ENCODE data around the gene RAC3.

Gene RAC3

GRCh38 chr17:82079001-82079677, 47.7 kb downstream of the RAC3 start:
- no peak for TF ChIP-seq CTCF (IDR thresholded peaks at IDR 0.05; ENCODE audit: extremely low read depth, missing control alignments)
- DNase-seq (ENCODE audit: low spot score), result no peak

GRCh38 chr17:82080048-82080788, 48.7 kb downstream of the RAC3 start:
- no peak for TF ChIP-seq CTCF (IDR thresholded peaks at IDR 0.05; ENCODE audit: extremely low read depth, missing control alignments)
- DNase-seq (ENCODE audit: low spot score), result no peak

- DNase-seq (ENCODE audit: low spot score), result no peak
- no peak for TF ChIP-seq CTCF (IDR thresholded peaks at IDR 0.05; ENCODE audit: extremely low read depth, missing control alignments)
These were observed 49.4 kb downstream of the RAC3 start for GRCh38 chr17:82080789-82081464.

GRCh38 chr17:82081546-82081945, 50.1 kb downstream of the RAC3 start:
- no peak for TF ChIP-seq CTCF (IDR thresholded peaks at IDR 0.05; ENCODE audit: extremely low read depth, missing control alignments)
- DNase-seq (ENCODE audit: low spot score), result no peak

- no peak for TF ChIP-seq CTCF (IDR thresholded peaks at IDR 0.05; ENCODE audit: extremely low read depth, missing control alignments)
- no peak for DNase-seq (ENCODE audit: low spot score)
These were observed 50.5 kb downstream of the RAC3 start for GRCh38 chr17:82081966-82082365.

- DNase-seq (ENCODE audit: low spot score), result no peak
- no peak for TF ChIP-seq CTCF (IDR thresholded peaks at IDR 0.05; ENCODE audit: extremely low read depth, missing control alignments)
These were observed 51.0 kb downstream of the RAC3 start for GRCh38 chr17:82082456-82082855.

- no peak for DNase-seq (ENCODE audit: low spot score)
- TF ChIP-seq CTCF (IDR thresholded peaks at IDR 0.05; ENCODE audit: extremely low read depth, missing control alignments), result no peak
These were observed 51.5 kb downstream of the RAC3 start for GRCh38 chr17:82083009-82083408.

Data from GM20000 (cell line).